Panc1 (cell line): ENCODE data around the gene C11orf58. TPM values are rescaled to one million over a fixed set of nuclear protein-coding genes. Genes with fewer than 3 reads are reported as not detected.

Source experiments
- ATAC-seq: fragments of 200-7000 bp; cut with Tn5 transposase; 2 replicates; pipeline ENCODE4 v1.9.1; 2020; ENCODE audit warnings: mild to moderate bottlenecking, moderate library complexity
- BruUV-seq: library from RNA; stranded (reverse); fragments of 400-500 nt; replicated peaks from 2 replicates; lab custom pipeline; 2021; lab: Mats Ljungman, UMichigan
- CTCF ChIA-PET: fragments of 300-600 bp; sonication (Branson Sonifier 250); formaldehyde crosslinking; loops from one replicate; lab custom pipeline; 2022; ENCODE audit warnings: antibody characterized with exemption; lab: Charles Lee
- POLR2A ChIA-PET: fragments of 300-600 bp; sonication (Branson Sonifier 250); formaldehyde crosslinking; loops from one replicate; lab custom pipeline; 2022; ENCODE audit warnings: antibody characterized with exemption; lab: Charles Lee
- DNase-seq: peaks from one replicate; pipeline ENCODE4 v3.0.0-alpha.2; 2010; ENCODE audit warnings: low read depth, low spot score
- H3K27ac ChIP-seq: 2 replicates; pipeline ENCODE4 v1.5.1; 2011; ENCODE audit warnings: mild to moderate bottlenecking, low read length, inconsistent platforms
- H3K27me3 ChIP-seq: fragments of 200-500 bp; sonication (Bioruptor generic); 2 replicates; pipeline ENCODE4 v1.6.0; 2014; ENCODE audit warnings: low read length, inconsistent platforms; ENCODE audit not compliant: control insufficient read depth, insufficient read depth
- H3K36me3 ChIP-seq: fragments of 200-500 bp; sonication (Bioruptor generic); 2 replicates; pipeline ENCODE4 v1.5.1; 2014; ENCODE audit warnings: inconsistent platforms, mild to moderate bottlenecking, low read length, moderate library complexity; ENCODE audit not compliant: control insufficient read depth, insufficient read depth
- H3K4me1 ChIP-seq: 2 replicates; pipeline ENCODE4 v1.5.1; 2011; ENCODE audit warnings: inconsistent platforms, mild to moderate bottlenecking, low read length, moderate library complexity; ENCODE audit not compliant: control insufficient read depth, insufficient read depth
- H3K4me3 ChIP-seq, 2 experiments: 2 replicates each; pipeline ENCODE4 v1.5.1; 2011 to 2012; ENCODE audit warnings: low read depth in 2 of 2, low read length in 2 of 2, mild to moderate bottlenecking in 2 of 2, inconsistent platforms in 1 of 2, moderate library complexity in 1 of 2
- H3K9me3 ChIP-seq: fragments of 200-500 bp; sonication (Bioruptor generic); 2 replicates; pipeline ENCODE4 v1.5.1; 2014; ENCODE audit warnings: low read depth, mild to moderate bottlenecking, inconsistent platforms, low read length, moderate library complexity; ENCODE audit not compliant: control insufficient read depth, insufficient read depth
- POLR2AphosphoS5 ChIP-seq: IDR thresholded peaks from 2 replicates; pipeline ENCODE4 v1.6.1; 2012; ENCODE audit warnings: mild to moderate bottlenecking, low read depth, low read length, moderate library complexity
- SIN3A ChIP-seq: IDR thresholded peaks from 2 replicates; pipeline ENCODE4 v1.6.1; 2012; ENCODE audit warnings: low read depth, mild to moderate bottlenecking, low read length, moderate library complexity, borderline replicate concordance; ENCODE audit not compliant: insufficient read depth
- TCF7L2 ChIP-seq: IDR thresholded peaks from 2 replicates; pipeline ENCODE4 v1.6.1; 2011; ENCODE audit warnings: mild to moderate bottlenecking, low read depth, low read length, inconsistent platforms
- in situ Hi-C: cut with HindIII; loops from 2 replicates; pipeline ENCODE4 v1.10.0; 2016; ENCODE audit warnings: low sequenced_read_pairs, low pct_unique_long_range_greater_than_20kb
- intact Hi-C: fragments of 100-400 bp; cut with micrococcal nuclease; formaldehyde crosslinking; loops from one replicate; pipeline ENCODE4 v1.10.0; 2022; ENCODE audit not compliant: unreplicated experiment
- total RNA-seq: library from RNA; stranded (reverse); gene quantifications from one replicate; pipeline ENCODE4 v1.2.1, GENCODE V29; 2021; ENCODE audit not compliant: unreplicated experiment
- TF ChIP-seq, protein P1 (sequence below), 2 experiments: IDR thresholded peaks; 2 replicates each; pipeline ENCODE4 v1.6.1; 2011 to 2012; ENCODE audit warnings: low read depth in 2 of 2, control low read depth in 1 of 2, low read length in 1 of 2, mild to moderate bottlenecking in 1 of 2, moderate library complexity in 1 of 2; ENCODE audit not compliant: insufficient read depth in 1 of 2
- TF ChIP-seq, protein P2 (sequence below): fragments of 450-650 bp; IDR thresholded peaks from 2 replicates; pipeline ENCODE4 v1.5.1; 2017; ENCODE audit warnings: mild to moderate bottlenecking

C11orf58 gene
- total RNA-seq, 1 experiment from 2014 or later: 97.6 TPM

DNA sequence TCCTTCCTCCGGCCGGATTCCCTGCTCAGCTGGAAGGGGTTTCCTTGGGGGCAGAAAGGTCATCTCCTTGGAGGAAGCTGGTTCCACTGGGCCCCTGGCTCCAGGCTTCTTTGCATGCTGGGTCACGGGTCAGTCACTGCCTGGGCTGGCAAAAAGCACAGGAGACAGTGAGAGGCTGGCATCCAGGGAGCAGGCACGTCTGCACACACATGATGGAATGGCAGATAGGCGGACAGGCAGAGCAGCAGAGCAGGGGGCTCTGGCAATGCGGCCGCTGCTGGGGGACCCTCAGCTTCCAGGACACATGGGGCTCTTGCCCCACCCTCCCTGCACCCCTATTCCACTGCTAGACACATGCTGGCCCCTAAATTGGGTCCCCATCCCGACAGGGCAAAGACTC lies 40.4 kb downstream of the C11orf58 start:
- no peaks in the 10 kb centered on the region for H3K36me3 ChIP-seq
- H3K27ac ChIP-seq: no peak overlapping the region
- H3K27me3 ChIP-seq: no peaks in the 10 kb centered on the region
- no peak overlapping the region for H3K4me3 ChIP-seq
- no peak for DNase-seq
- no peak for ATAC-seq
- in situ Hi-C loops: no loop called here
- no peaks in the 10 kb centered on the region for H3K4me1 ChIP-seq
- no peaks in the 10 kb centered on the region for H3K9me3 ChIP-seq
- BruUV-seq: no TSS peak
- POLR2A ChIA-PET: no interaction called here
- CTCF ChIA-PET: no interaction called here
- intact Hi-C loops: no loop called here
- TF ChIP-seq SIN3A: no peak
- TF ChIP-seq, protein P1, sequence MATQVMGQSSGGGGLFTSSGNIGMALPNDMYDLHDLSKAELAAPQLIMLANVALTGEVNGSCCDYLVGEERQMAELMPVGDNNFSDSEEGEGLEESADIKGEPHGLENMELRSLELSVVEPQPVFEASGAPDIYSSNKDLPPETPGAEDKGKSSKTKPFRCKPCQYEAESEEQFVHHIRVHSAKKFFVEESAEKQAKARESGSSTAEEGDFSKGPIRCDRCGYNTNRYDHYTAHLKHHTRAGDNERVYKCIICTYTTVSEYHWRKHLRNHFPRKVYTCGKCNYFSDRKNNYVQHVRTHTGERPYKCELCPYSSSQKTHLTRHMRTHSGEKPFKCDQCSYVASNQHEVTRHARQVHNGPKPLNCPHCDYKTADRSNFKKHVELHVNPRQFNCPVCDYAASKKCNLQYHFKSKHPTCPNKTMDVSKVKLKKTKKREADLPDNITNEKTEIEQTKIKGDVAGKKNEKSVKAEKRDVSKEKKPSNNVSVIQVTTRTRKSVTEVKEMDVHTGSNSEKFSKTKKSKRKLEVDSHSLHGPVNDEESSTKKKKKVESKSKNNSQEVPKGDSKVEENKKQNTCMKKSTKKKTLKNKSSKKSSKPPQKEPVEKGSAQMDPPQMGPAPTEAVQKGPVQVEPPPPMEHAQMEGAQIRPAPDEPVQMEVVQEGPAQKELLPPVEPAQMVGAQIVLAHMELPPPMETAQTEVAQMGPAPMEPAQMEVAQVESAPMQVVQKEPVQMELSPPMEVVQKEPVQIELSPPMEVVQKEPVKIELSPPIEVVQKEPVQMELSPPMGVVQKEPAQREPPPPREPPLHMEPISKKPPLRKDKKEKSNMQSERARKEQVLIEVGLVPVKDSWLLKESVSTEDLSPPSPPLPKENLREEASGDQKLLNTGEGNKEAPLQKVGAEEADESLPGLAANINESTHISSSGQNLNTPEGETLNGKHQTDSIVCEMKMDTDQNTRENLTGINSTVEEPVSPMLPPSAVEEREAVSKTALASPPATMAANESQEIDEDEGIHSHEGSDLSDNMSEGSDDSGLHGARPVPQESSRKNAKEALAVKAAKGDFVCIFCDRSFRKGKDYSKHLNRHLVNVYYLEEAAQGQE (IDR thresholded peaks at IDR 0.05; ENCODE audit: insufficient read depth in 1 of 2, low read depth in 2 of 2, low read length in 1 of 2): no peak

DNA sequence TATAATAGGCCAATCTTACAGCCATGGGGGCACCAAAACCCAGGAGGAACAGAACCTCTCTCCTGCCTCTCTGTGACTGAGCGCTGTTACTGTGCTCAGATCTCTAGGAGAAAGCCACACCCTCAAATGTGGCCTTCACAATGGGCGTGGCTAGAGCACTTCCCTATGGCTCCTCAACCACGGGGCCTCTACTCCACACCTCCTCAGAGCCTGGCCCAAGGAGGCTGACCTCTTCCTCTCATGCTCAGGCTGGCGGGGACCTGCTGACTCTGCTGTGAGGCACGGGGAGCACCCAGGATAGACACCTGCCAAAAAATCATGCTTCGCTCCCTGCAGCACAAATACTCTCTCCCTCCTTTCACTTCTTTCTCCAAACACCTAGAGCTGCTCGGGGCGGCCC lies 41.0 kb downstream of the C11orf58 start:
- no TSS peak for BruUV-seq
- CTCF ChIA-PET: no interaction called here
- no peak overlapping the region for H3K27ac ChIP-seq
- POLR2A ChIA-PET: no interaction called here
- DNase-seq (no peak), ATAC-seq (no peak)
- no peak overlapping the region for H3K4me3 ChIP-seq
- no peaks in the 10 kb centered on the region for H3K36me3 ChIP-seq
- intact Hi-C loops (no loop called here), in situ Hi-C loops (no loop called here)
- no peaks in the 10 kb centered on the region for H3K4me1 ChIP-seq
- TF ChIP-seq, protein P2, sequence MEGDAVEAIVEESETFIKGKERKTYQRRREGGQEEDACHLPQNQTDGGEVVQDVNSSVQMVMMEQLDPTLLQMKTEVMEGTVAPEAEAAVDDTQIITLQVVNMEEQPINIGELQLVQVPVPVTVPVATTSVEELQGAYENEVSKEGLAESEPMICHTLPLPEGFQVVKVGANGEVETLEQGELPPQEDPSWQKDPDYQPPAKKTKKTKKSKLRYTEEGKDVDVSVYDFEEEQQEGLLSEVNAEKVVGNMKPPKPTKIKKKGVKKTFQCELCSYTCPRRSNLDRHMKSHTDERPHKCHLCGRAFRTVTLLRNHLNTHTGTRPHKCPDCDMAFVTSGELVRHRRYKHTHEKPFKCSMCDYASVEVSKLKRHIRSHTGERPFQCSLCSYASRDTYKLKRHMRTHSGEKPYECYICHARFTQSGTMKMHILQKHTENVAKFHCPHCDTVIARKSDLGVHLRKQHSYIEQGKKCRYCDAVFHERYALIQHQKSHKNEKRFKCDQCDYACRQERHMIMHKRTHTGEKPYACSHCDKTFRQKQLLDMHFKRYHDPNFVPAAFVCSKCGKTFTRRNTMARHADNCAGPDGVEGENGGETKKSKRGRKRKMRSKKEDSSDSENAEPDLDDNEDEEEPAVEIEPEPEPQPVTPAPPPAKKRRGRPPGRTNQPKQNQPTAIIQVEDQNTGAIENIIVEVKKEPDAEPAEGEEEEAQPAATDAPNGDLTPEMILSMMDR: no peak
- TF ChIP-seq TCF7L2: no peak
- TF ChIP-seq, protein P1 (IDR thresholded peaks at IDR 0.05; ENCODE audit: insufficient read depth in 1 of 2, low read depth in 2 of 2, low read length in 1 of 2): no peak
- TF ChIP-seq SIN3A: no peak
- no peak for TF ChIP-seq POLR2AphosphoS5
- no peaks in the 10 kb centered on the region for H3K27me3 ChIP-seq
- no peaks in the 10 kb centered on the region for H3K9me3 ChIP-seq
